Measurements from ENCODE around the gene NCOA6.

NCOA6 gene

GRCh38 chr20:34842143-34842542 lies 16.7 kb upstream of the NCOA6 start:
- TF ChIP-seq, protein P1, sequence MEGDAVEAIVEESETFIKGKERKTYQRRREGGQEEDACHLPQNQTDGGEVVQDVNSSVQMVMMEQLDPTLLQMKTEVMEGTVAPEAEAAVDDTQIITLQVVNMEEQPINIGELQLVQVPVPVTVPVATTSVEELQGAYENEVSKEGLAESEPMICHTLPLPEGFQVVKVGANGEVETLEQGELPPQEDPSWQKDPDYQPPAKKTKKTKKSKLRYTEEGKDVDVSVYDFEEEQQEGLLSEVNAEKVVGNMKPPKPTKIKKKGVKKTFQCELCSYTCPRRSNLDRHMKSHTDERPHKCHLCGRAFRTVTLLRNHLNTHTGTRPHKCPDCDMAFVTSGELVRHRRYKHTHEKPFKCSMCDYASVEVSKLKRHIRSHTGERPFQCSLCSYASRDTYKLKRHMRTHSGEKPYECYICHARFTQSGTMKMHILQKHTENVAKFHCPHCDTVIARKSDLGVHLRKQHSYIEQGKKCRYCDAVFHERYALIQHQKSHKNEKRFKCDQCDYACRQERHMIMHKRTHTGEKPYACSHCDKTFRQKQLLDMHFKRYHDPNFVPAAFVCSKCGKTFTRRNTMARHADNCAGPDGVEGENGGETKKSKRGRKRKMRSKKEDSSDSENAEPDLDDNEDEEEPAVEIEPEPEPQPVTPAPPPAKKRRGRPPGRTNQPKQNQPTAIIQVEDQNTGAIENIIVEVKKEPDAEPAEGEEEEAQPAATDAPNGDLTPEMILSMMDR (IDR thresholded peaks at IDR 0.05; ENCODE audit: borderline replicate concordance, control extremely low read depth, extremely low read depth, insufficient read depth, missing control alignments), result no peak
- no peak for DNase-seq (ENCODE audit: low spot score)
- in situ Hi-C loops (cut with MboI; ENCODE audit: low sequenced_read_pairs, unreplicated experiment), result loop anchor here (10.0 to 25.0 kb wide), 2 partner anchors 273 to 370 kb away; no protein-coding TSS in a partner anchor

DNA sequence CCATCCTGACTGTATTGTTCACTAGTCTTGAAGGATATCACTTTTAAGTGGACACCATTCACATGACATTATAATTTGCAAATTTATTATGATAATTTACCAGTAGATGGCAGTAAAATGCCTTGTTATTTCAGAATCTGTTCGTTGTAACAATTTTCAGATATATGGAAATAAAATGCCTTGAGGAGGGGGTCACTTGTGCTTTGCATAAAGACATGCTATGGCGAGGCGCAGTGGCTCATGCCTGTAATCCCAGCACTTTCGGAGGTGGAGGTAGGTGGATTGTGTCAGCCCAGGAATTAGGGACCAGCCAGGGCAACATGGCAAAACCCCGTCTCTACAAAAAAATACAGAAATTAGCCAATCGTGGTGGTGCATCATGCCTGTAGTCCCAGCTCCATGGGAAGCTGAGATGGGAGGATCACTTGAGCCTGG lies 9.0 kb upstream of the NCOA6 start:
- peak; percentile 51 for DNase-seq (ENCODE audit: low spot score)

DNA sequence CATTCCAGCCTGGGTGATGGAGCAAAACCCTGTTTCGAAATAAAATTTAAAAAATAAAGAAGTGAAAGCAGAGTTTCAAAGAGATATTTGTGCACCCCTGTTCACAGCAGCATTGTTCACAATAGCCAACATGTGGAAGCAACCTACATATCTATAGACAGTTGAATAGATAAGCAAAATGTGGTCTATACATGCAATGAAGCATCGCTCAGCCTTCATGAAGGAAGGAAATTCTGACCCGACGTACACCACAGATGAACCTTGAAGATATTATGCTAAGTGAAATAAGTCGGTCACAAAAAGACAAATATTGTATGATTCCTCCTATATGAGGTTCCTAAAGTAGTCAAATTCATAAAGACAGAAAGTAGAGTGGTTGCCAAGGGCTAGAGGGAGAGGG lies 6.5 kb upstream of the NCOA6 start:
- in situ Hi-C loops (cut with MboI; ENCODE audit: low sequenced_read_pairs, unreplicated experiment), result loop anchor here (25.0 kb wide), 1 partner anchor 380 kb away; no protein-coding TSS in a partner anchor
- TF ChIP-seq, protein P1 (IDR thresholded peaks at IDR 0.05; ENCODE audit: borderline replicate concordance, control extremely low read depth, extremely low read depth, insufficient read depth, missing control alignments), result no peak
- DNase-seq (ENCODE audit: low spot score), result no peak

More for the DNA sequence above, 9.0 kb upstream of the NCOA6 start:
- in situ Hi-C loops (cut with MboI; ENCODE audit: low sequenced_read_pairs, unreplicated experiment), result loop anchor here (25.0 kb wide), 1 partner anchor 378 kb away; no protein-coding TSS in a partner anchor
- TF ChIP-seq, protein P1 (IDR thresholded peaks at IDR 0.05; ENCODE audit: borderline replicate concordance, control extremely low read depth, extremely low read depth, insufficient read depth, missing control alignments), result peak; percentile 29

- in situ Hi-C loops (cut with MboI; ENCODE audit: low sequenced_read_pairs, unreplicated experiment), result loop anchor here (25.0 kb wide), 1 partner anchor 383 kb away; no protein-coding TSS in a partner anchor
- DNase-seq (ENCODE audit: low spot score), result no peak
- TF ChIP-seq, protein P1 (IDR thresholded peaks at IDR 0.05; ENCODE audit: borderline replicate concordance, control extremely low read depth, extremely low read depth, insufficient read depth, missing control alignments), result no peak
Observed at GRCh38 chr20:34829191-34829590, 3.7 kb upstream of the NCOA6 start.

DNA sequence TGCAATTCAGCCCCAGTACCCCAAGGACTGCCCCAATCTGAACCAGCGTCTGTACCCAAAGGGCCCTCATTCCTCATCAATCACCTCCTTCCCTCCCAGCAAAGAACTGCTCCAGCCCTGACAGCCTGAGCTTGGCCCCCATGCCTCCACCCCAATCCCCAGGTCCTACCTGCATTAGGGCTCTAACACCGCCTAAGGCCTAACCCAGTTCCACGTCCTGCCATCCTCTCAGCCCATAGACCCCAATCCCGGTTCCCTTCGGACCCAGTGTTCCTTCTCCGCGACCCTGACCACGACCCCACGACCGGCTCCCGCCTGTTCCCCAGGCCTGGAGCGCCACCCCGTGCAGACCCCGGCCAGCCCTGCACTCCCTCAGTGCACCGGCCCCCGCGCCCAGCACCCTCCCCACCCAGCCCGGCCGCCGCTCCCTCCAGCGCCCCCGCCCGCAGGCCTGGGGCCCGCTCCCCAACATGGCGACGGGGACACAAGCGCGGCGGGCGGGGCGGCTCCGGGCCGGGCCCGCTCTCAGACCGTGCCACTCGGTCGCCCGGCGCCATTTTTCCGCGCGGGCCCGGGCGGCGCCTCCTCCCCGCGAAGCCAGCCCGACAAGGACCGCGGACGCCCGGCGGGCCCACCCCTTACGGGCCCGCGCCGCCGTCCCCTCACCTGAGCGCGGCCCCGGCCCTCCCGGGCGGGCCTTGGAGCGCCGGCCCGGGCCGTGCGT lies 483 bp downstream of the NCOA6 start:
- DNase-seq (ENCODE audit: low spot score), result peak; percentile 87
- TF ChIP-seq, protein P1 (IDR thresholded peaks at IDR 0.05; ENCODE audit: borderline replicate concordance, control extremely low read depth, extremely low read depth, insufficient read depth, missing control alignments), result peak; percentile 9
- in situ Hi-C loops (cut with MboI; ENCODE audit: low sequenced_read_pairs, unreplicated experiment), result loop anchor here (25.0 kb wide), 1 partner anchor 387 kb away; no protein-coding TSS in a partner anchor

- in situ Hi-C loops (cut with MboI; ENCODE audit: low sequenced_read_pairs, unreplicated experiment), result no loop called here
- TF ChIP-seq, protein P1 (IDR thresholded peaks at IDR 0.05; ENCODE audit: borderline replicate concordance, control extremely low read depth, extremely low read depth, insufficient read depth, missing control alignments), result no peak
Observed at GRCh38 chr20:34824452-34824805, 1.0 kb downstream of the NCOA6 start.

More at GRCh38 chr20:34824452-34824805, 1.0 kb downstream of the NCOA6 start:
- DNase-seq (ENCODE audit: low spot score), result peak; percentile 81
